D721Med (cell line): Measurements from ENCODE around the gene PDIA2.

ENCODE experiments used
- DNase-seq: peaks from one replicate; pipeline ENCODE4 v3.0.0; 2011; ENCODE audit warnings: low spot score; ENCODE audit not compliant: insufficient read length
- FAIRE-seq: peaks from 2 replicates; lab custom pipeline; 2011; peaks lifted over from hg19 to GRCh38; lab: Jason Lieb, UNC
- CTCF ChIP-seq: IDR thresholded peaks from 2 replicates; pipeline ENCODE4 v1.5.1; 2012; ENCODE audit warnings: mild to moderate bottlenecking, control low read depth; ENCODE audit not compliant: insufficient read depth; ENCODE audit errors: missing control alignments

Gene PDIA2

GRCh38 chr16:316741-317464 lies 33.9 kb downstream of the PDIA2 start:
- no peak for DNase-seq
- no peak for TF ChIP-seq CTCF
- no peak for FAIRE-seq

GRCh38 chr16:317583-317982 lies 34.6 kb downstream of the PDIA2 start:
- TF ChIP-seq CTCF, result no peak
- FAIRE-seq, result no peak

GRCh38 chr16:318628-319027 lies 35.7 kb downstream of the PDIA2 start:
- FAIRE-seq (no peak), DNase-seq (no peak)
- no peak for TF ChIP-seq CTCF

More at GRCh38 chr16:317583-317982, 34.6 kb downstream of the PDIA2 start:
- DNase-seq, result no peak

- DNase-seq (no peak), FAIRE-seq (no peak)
- no peak for TF ChIP-seq CTCF
Measured at GRCh38 chr16:320206-320605, 37.2 kb downstream of the PDIA2 start.

- no peak for DNase-seq
- no peak for TF ChIP-seq CTCF
- FAIRE-seq, result no peak
Measured at GRCh38 chr16:321532-321931, 38.6 kb downstream of the PDIA2 start.

- FAIRE-seq, result no peak
- TF ChIP-seq CTCF, result no peak
- DNase-seq, result no peak
Measured at GRCh38 chr16:322476-323143, 39.6 kb downstream of the PDIA2 start.

GRCh38 chr16:324201-324450 lies 41.2 kb downstream of the PDIA2 start:
- DNase-seq, result no peak
- no peak for TF ChIP-seq CTCF
- FAIRE-seq, result no peak
